HL-60 (cell line): ENCODE measurements around the gene NELFB.

Experiments used
- DNase-seq, 2 experiments: peaks; one replicate each; pipeline ENCODE4 v3.0.0-alpha.2; 2010 to 2020; ENCODE audit warnings: low read depth in 1 of 2, low spot score in 1 of 2
- H3K27ac ChIP-seq: fragments of 250-450 bp; sonication (Bioruptor Pico); replicated peaks from 2 replicates; pipeline ENCODE4 v1.5.1; 2020; ENCODE audit warnings: mild to moderate bottlenecking, moderate library complexity
- H3K27me3 ChIP-seq: fragments of 250-450 bp; sonication (Bioruptor Pico); 2 replicates; pipeline ENCODE4 v1.5.1; 2021; ENCODE audit warnings: mild to moderate bottlenecking, moderate library complexity; ENCODE audit not compliant: insufficient read depth, poor library complexity, severe bottlenecking
- H3K4me3 ChIP-seq: replicated peaks from 2 replicates; pipeline ENCODE4 v1.5.1; 2011; ENCODE audit warnings: mild to moderate bottlenecking, control low read depth, low read length; ENCODE audit not compliant: insufficient read depth
- CTCF ChIP-seq: IDR thresholded peaks from one replicate; pipeline ENCODE4 v1.5.1; 2011; ENCODE audit warnings: low read length, control low read depth, inconsistent platforms; ENCODE audit not compliant: insufficient read depth
- GABPA ChIP-seq: IDR thresholded peaks from 2 replicates; pipeline ENCODE4 v1.6.1; 2012; ENCODE audit warnings: low read depth
- POLR2AphosphoS5 ChIP-seq: IDR thresholded peaks from 2 replicates; pipeline ENCODE4 v1.6.1; 2012; ENCODE audit warnings: low read depth
- REST ChIP-seq: IDR thresholded peaks from 2 replicates; pipeline ENCODE4 v1.6.1; 2012; ENCODE audit warnings: low read depth; ENCODE audit not compliant: insufficient replicate concordance
- SPI1 ChIP-seq: IDR thresholded peaks from 2 replicates; pipeline ENCODE4 v1.6.1; 2012; ENCODE audit warnings: low read depth, mild to moderate bottlenecking, borderline replicate concordance

NELFB gene

DNA sequence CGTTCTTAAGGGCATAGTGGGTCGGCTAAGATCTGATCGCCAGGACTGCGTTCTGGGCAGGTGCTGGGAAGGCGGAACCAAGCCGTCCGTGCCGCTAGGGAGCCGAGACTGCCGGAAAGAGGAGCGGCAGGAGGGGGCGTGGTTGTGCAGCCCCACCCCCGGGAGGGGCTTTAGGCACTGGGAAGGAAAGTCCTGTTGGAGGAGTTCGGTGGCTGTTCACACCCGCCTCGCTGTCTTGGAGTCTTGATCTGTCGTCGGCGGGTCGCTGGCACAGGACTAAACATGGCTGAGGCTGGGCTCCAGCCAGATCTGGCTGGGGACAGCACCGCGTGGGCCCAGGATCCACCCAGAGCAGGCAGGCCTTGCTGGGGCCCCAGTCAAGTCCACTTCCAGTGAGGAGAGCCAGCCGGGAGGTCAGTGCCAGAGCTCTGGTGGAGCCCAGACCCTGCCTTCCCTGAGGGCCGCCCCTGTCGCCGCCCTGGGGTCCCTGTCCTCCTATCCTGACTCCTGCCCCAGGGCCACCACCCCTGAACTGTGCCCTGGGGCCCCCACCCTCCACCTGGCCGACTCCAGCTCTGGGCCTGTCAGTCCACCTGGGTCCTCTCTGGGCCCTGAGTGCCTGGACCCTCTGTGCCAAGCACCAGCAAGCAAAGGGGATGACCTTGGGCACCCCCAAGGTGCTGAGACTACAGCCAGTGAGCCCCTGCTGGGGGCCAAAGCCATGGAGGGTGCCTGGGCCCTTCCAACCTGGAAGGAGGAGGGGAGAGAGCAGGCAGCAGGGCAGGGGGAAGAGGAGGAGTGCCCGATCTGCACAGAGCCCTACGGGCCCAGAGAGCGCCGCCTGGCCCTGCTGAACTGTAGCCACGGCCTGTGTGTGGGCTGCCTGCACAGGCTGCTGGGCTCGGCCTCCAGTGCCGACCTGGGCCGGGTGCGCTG lies 37.6 kb upstream of the NELFB start:
- H3K27me3 ChIP-seq, result no peaks in the 10 kb centered on the region
- no peak overlapping the region for H3K4me3 ChIP-seq
- no peak for DNase-seq
- TF ChIP-seq SPI1 (no peak), POLR2AphosphoS5 (no peak), CTCF (no peak), GABPA (no peak), REST (no peak)
- no peak overlapping the region for H3K27ac ChIP-seq

- H3K4me3 ChIP-seq, result no peak overlapping the region
- no peak overlapping the region for H3K27ac ChIP-seq
- no peaks in the 10 kb centered on the region for H3K27me3 ChIP-seq
- no peak for DNase-seq
- TF ChIP-seq GABPA (no peak), SPI1 (no peak), CTCF (no peak), REST (no peak), POLR2AphosphoS5 (no peak; the same call in 1 of the 2 replicates)
These were observed 36.8 kb upstream of the NELFB start for GRCh38 chr9:137218212-137218753.

GRCh38 chr9:137218754-137219271 lies 36.3 kb upstream of the NELFB start:
- no peaks in the 10 kb centered on the region for H3K27me3 ChIP-seq
- H3K27ac ChIP-seq, result no peak overlapping the region
- no peak overlapping the region for H3K4me3 ChIP-seq
- no peak for DNase-seq
- TF ChIP-seq REST, result no peak
